ENCODE data around the gene GNAZ. TPM values are rescaled to one million over a fixed set of nuclear protein-coding genes. Genes with fewer than 3 reads are reported as not detected.

The GNAZ gene
- total and polyA plus RNA-seq, 2 of the 8 experiments (the other 6 are each of a cell fraction or from before 2014, with no cell fraction given), result 6.6 to 9.6 TPM

DNA sequence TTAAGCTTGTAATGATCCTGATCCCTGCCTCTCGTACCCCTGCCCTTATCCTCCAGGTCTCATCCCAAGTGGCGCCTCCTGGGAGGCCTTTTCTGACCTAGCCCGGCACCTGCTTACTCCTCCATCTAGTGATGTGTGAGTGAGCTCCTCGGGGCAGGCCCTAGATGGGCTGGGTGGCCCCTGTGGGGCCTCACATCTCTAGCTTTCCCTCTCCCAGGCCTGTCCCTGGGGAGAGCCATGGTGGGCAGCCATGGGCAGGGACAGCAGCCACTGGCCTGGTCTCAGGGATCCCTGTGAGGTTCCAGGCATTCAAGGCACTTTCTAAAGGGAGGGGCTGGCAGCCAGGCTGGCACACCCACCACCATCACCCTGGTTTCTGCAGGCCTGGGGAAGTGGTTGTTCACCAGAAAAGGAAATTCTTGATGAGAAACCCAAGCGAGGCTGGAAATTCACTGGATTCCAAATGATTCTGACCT, 27.9 kb downstream of the GNAZ start:
- Histone ChIP-seq H2BK15ac (ENCODE audit: low read length) (no peak overlapping the region), H4K91ac (replicated peaks; ENCODE audit: insufficient read length, low read length) (no peak overlapping the region), H3K27ac (ENCODE audit: low read depth, low read length) (no peak overlapping the region), H2BK120ac (replicated peaks; ENCODE audit: low read depth, low read length) (no peak overlapping the region), H3K4me2 (ENCODE audit: insufficient read depth in 1 of 2, low read depth in 2 of 2, low read length in 2 of 2) (no peak overlapping the region), H2BK12ac (ENCODE audit: low read depth, low read length) (no peak overlapping the region), H3K18ac (ENCODE audit: extremely low read depth, low read length) (no peak overlapping the region), H3K27me3 (replicated peaks in 1 of 4; ENCODE audit: control insufficient read depth in 3 of 4, extremely low read depth in 1 of 4, insufficient read depth in 3 of 4, low read length in 3 of 4) (no peaks in the 10 kb centered on the region), H3K56ac (replicated peaks; ENCODE audit: insufficient read length, low read depth, low read length) (no peak overlapping the region), H2AFZ (ENCODE audit: low read length) (no peak overlapping the region), H2BK20ac (ENCODE audit: low read length) (no peak overlapping the region), H2BK5ac (ENCODE audit: low read depth, low read length) (no peak overlapping the region), H3K9me3 (ENCODE audit: insufficient read depth in 2 of 2, low read depth in 1 of 2, low read length in 1 of 2) (no peaks in the 10 kb centered on the region), H4K8ac (ENCODE audit: extremely low read depth, insufficient read depth, low read length) (no peak overlapping the region), H3K23me2 (ENCODE audit: low read depth, low read length) (no peaks in the 10 kb centered on the region), H3K14ac (ENCODE audit: insufficient read length) (no peak overlapping the region), H4K5ac (ENCODE audit: insufficient read length, low read depth, low read length) (no peak overlapping the region), H3K4me3 (ENCODE audit: extremely low read depth in 1 of 4, insufficient read depth in 2 of 4, low read depth in 3 of 4, low read length in 4 of 4) (no peak overlapping the region), H3K79me1 (ENCODE audit: low read depth, low read length) (0 out of 2 replicates have a peak, but pooled peaks cover 3% of the 10 kb centered on the region), H3K4me1 (replicated peaks in 1 of 4; ENCODE audit: control insufficient read depth in 3 of 4, insufficient read depth in 4 of 4, low read length in 3 of 4) (no peaks in the 10 kb centered on the region), H3K79me2 (ENCODE audit: control insufficient read depth in 1 of 2, insufficient read depth in 2 of 2, low read length in 2 of 2) (no peaks in the 10 kb centered on the region), H3K4ac (replicated peaks; ENCODE audit: insufficient read length, low read depth, low read length) (no peak overlapping the region), H4K20me1 (replicated peaks in 1 of 2; ENCODE audit: control insufficient read depth in 1 of 2, insufficient read depth in 2 of 2, low read length in 2 of 2) (peaks cover 3 to 5% of the 10 kb centered on the region in 2 experiments), H3K23ac (ENCODE audit: insufficient read length) (no peak overlapping the region), H3K9ac (replicated peaks in 1 of 4; ENCODE audit: extremely low read depth in 1 of 4, low read depth in 3 of 4, low read length in 3 of 4) (no peak overlapping the region), H2AK5ac (ENCODE audit: low read depth, low read length) (no peak overlapping the region), H3K36me3 (ENCODE audit: control insufficient read depth in 2 of 4, insufficient read depth in 4 of 4, low read length in 3 of 4) (no peaks in the 10 kb centered on the region)
- ChIA-PET POLR2A (ENCODE audit: partially characterized antibody) (interaction anchor here (0.8 kb wide), 1 partner anchor 9 kb away, joined by 3 read pairs; no protein-coding TSS in a partner anchor), CTCF (ENCODE audit: partially characterized antibody) (interaction anchor here (0.8 to 3.3 kb wide), 4 partner anchors 9 to 141 kb away, joined by 3 to 13 read pairs (median 4); no protein-coding TSS in a partner anchor)
- WGBS, 2 experiments (ENCODE audit: extremely low coverage in 1 of 2, insufficient coverage in 1 of 2, insufficient read length in 1 of 2, insufficient replicate concordance in 2 of 2, low coverage in 1 of 2, low lambda C conversion rate in 2 of 2, missing lambda C conversion rate in 1 of 2), result 84% methylated on average over 5 of the region's 5 CpGs; no CpG with 5 or more reads in 1 of the 2 experiments
- TF ChIP-seq CTBP2 (IDR thresholded peaks at IDR 0.05; ENCODE audit: borderline replicate concordance, insufficient read depth, insufficient read length, low read length) (no peak), YY1 (IDR thresholded peaks at IDR 0.05; ENCODE audit: low read depth, low read length) (no peak), SP2 (IDR thresholded peaks at IDR 0.05; ENCODE audit: low read length) (no peak), CBX5 (IDR thresholded peaks at IDR 0.05; ENCODE audit: low read depth, low read length) (no peak), SIRT6 (IDR thresholded peaks at IDR 0.05; ENCODE audit: low read length) (no peak), GABPA (IDR thresholded peaks at IDR 0.05; ENCODE audit: borderline replicate concordance, insufficient read depth, low read length) (no peak), BACH1 (IDR thresholded peaks at IDR 0.05; ENCODE audit: low read length) (no peak), EZH2 (IDR thresholded peaks at IDR 0.05; ENCODE audit: low read depth, low read length, severe bottlenecking) (no peak)
- no peak for DNase-seq (ENCODE audit: low read depth in 1 of 2, low spot score in 2 of 2)
- FAIRE-seq, result no peak
